ENCODE measurements around the gene AGPS. TPM values are rescaled to one million over a fixed set of nuclear protein-coding genes. Genes with fewer than 3 reads are reported as not detected.
"Not testable (repeated sequence)": the region's sequence is repeated elsewhere in the genome, so short reads cannot be mapped to it uniquely, and the experiment has no call there.

AGPS gene
- total and polyA plus RNA-seq, 4 experiments from 2014 or later = 13.8 to 29.7 (median 22.9) TPM

DNA sequence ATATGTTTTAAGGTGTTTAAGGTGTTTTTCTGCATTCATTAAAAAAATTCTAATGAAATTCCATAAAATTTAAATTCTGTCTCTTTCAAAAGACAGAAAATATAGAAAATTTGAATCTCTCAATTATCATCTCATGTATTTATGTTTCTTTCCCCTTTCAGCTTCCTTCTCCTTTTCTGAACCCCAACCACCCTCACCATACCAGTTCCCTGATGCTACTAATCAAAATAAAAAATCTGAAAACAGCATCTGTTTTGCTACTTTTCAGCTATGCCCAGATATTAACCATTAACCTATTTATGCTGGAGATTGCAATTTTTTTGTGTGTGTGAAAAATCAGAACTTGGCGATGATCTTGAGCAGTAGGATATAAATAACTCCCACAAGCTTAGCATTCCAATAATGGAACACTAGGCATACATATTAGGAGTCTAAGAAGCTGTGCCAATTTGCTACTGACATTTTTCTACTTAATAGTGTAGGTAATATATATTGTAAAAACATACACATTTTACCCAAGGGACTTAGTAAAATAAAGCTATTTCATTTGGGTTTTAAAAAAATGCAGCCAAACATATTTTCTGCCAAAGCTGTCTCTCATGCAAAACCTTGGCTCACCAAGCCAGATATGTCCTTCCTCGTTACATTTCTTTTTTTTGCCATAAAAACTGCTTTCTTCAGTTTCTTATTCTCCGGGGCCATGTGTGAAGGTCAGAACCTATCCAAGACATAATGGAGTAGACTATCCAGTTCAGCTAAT lies 32.6 kb upstream of the AGPS start:
- Mint-ChIP-seq H3K9me3 (no peaks in the 10 kb centered on the region), H3K27ac (no peak overlapping the region), H3K36me3 (peaks cover 0 to 5% of the 10 kb centered on the region in 2 donors), H3K4me3 (no peak overlapping the region), H3K4me1 (no peaks in the 10 kb centered on the region), H3K27me3 (no peaks in the 10 kb centered on the region)
- no peak overlapping the region for H3K27ac ChIP-seq (ENCODE audit: low read depth, low read length)
- H3K4me1 ChIP-seq (ENCODE audit: insufficient read depth, low read length) = no peaks in the 10 kb centered on the region
- ChIA-PET CTCF (ENCODE audit: partially characterized antibody) (interaction anchor here (1.2 to 1.9 kb wide), 3 partner anchors 8 to 195 kb away, joined by 4 read pairs; no protein-coding TSS in a partner anchor), POLR2A (ENCODE audit: partially characterized antibody) (interaction anchor here (0.9 kb wide), 1 partner anchor 8 kb away, joined by 3 read pairs; no protein-coding TSS in a partner anchor)
- no peaks in the 10 kb centered on the region for H3K27me3 ChIP-seq (ENCODE audit: insufficient read depth, low read length)
- no peak for DNase-seq
- H3K4me3 ChIP-seq (ENCODE audit: low read length in 2 of 2) = no peak overlapping the region
- H3K36me3 ChIP-seq (ENCODE audit: insufficient read depth, low read length) = no peaks in the 10 kb centered on the region
- no peaks in the 10 kb centered on the region for H3K9me3 ChIP-seq (ENCODE audit: control insufficient read depth in 1 of 2, low read length in 2 of 2)
- intact Hi-C loops (cut with micrococcal nuclease) = no loop called here

DNA sequence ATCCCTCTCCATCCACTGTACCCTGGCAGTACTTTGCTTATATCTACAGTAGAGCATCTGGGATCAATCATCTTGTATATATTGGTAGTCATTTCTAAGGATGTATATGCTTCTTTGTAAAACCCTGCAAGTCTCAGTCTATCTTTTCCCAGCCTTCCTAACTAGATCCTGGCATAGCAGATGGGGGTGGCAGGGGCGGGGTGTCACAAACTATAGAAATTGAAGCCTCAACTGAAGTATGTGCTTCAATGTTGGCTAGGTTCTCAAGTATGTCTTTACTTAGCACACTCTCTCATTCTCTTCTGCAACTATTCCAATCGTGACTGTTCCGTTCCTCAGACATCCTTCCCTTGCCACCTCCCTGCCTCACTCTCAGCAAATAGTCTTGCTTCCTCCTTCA lies 30.1 kb upstream of the AGPS start:
- no peaks in the 10 kb centered on the region for H3K27me3 ChIP-seq (ENCODE audit: insufficient read depth, low read length)
- DNase-seq = no peak
- ChIA-PET POLR2A (ENCODE audit: partially characterized antibody) (no interaction called here), CTCF (ENCODE audit: partially characterized antibody) (no interaction called here)
- no peaks in the 10 kb centered on the region for H3K9me3 Mint-ChIP-seq
- no peaks in the 10 kb centered on the region for H3K4me1 Mint-ChIP-seq
- no peak overlapping the region for H3K4me3 ChIP-seq (ENCODE audit: low read length in 2 of 2)
- H3K4me3 Mint-ChIP-seq = no peak overlapping the region
- H3K27ac Mint-ChIP-seq = no peak overlapping the region
- no peaks in the 10 kb centered on the region for H3K27me3 Mint-ChIP-seq
- H3K27ac ChIP-seq (ENCODE audit: low read depth, low read length) = no peak overlapping the region
- no peaks in the 10 kb centered on the region for H3K9me3 ChIP-seq (ENCODE audit: control insufficient read depth in 1 of 2, low read length in 2 of 2)
- no peaks in the 10 kb centered on the region for H3K36me3 Mint-ChIP-seq
- no peaks in the 10 kb centered on the region for H3K4me1 ChIP-seq (ENCODE audit: insufficient read depth, low read length)
- no peaks in the 10 kb centered on the region for H3K36me3 ChIP-seq (ENCODE audit: insufficient read depth, low read length)
- intact Hi-C loops (cut with micrococcal nuclease) = no loop called here

DNA sequence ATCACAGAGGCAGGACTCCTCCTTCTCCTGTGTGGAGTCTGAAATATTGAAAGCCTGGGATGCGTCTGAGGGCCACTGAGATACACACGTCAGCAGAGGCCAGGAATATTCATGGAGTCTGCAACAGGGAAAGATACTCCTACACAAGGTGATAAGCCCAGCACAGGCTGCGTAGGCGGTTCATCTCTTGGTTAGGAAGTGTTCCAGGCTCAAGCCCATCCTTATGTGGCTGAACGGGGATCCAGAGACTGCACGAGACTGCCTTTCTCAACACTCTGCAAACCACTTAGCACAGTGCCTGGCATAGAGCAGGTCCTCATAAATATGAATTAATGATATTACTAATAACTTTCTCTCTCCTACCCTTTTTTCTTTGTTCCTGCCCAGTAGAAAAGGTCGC lies 29.2 kb upstream of the AGPS start:
- Histone ChIP-seq H3K4me3 (ENCODE audit: low read length in 2 of 2) (no peak overlapping the region), H3K27ac (ENCODE audit: low read depth, low read length) (no peak overlapping the region), H3K27me3 (ENCODE audit: insufficient read depth, low read length) (no peaks in the 10 kb centered on the region), H3K9me3 (ENCODE audit: control insufficient read depth in 1 of 2, low read length in 2 of 2) (no peaks in the 10 kb centered on the region), H3K36me3 (ENCODE audit: insufficient read depth, low read length) (no peaks in the 10 kb centered on the region), H3K4me1 (ENCODE audit: insufficient read depth, low read length) (no peaks in the 10 kb centered on the region)
- no peak overlapping the region for H3K4me3 Mint-ChIP-seq
- CTCF ChIA-PET (ENCODE audit: partially characterized antibody) = no interaction called here
- no peak for DNase-seq
- no peaks in the 10 kb centered on the region for H3K4me1 Mint-ChIP-seq
- intact Hi-C loops (cut with micrococcal nuclease) = no loop called here
- POLR2A ChIA-PET (ENCODE audit: partially characterized antibody) = no interaction called here
- peaks cover 0 to 2% (median 0%) of the 10 kb centered on the region in 8 donors for H3K9me3 Mint-ChIP-seq
- no peaks in the 10 kb centered on the region for H3K27me3 Mint-ChIP-seq
- H3K27ac Mint-ChIP-seq = no peak overlapping the region
- H3K36me3 Mint-ChIP-seq = no peaks in the 10 kb centered on the region

DNA sequence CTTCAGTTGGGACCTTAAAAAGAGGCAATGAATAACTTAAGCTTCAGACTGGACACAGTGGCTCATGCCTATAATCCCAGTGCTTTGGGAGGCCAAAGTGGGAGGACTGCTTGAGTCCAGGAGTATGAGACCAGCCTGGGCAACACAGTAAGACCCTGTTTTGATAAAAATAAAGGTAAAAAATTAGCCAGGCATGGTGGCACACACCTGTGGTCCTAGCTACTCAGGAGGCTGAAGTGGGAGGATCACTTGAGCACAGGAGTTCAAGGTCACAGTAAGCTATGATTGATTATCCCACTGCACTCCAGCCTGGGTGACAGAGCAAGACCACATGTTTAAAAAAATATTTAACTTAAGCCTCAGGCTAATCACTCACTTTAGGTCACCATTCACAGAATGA lies 26.8 kb upstream of the AGPS start:
- POLR2A ChIA-PET (ENCODE audit: partially characterized antibody) = not testable (repeated sequence)

DNA sequence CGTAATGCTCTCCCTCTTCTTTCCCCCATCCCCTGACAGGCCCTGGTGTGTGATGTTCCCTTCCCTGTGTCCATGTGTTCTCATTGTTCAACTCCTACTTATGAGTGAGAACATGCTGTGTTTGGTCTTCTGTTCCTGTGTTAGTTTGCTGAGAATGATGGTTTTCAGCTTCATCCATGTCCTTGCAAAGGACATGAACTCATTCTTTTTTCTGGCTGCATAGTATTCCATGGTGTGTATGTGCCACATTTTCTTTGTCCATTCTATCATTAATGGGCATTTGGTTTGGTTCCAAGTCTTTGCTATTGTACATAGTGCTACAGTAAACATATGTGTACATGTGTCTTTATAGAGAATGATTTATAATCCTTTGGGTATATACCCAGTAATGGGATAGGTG lies 24.6 kb upstream of the AGPS start:
- CTCF ChIA-PET (ENCODE audit: partially characterized antibody); POLR2A ChIA-PET (ENCODE audit: partially characterized antibody); H3K27me3 ChIP-seq (ENCODE audit: insufficient read depth, low read length); H3K9me3 ChIP-seq (ENCODE audit: control insufficient read depth in 1 of 2, low read length in 2 of 2); H3K36me3 ChIP-seq (ENCODE audit: insufficient read depth, low read length); H3K27ac ChIP-seq (ENCODE audit: low read depth, low read length); H3K4me3 ChIP-seq (ENCODE audit: low read length in 2 of 2); H3K4me1 ChIP-seq (ENCODE audit: insufficient read depth, low read length); H3K27me3 Mint-ChIP-seq; H3K4me3 Mint-ChIP-seq; intact Hi-C loops (cut with micrococcal nuclease); H3K4me1 Mint-ChIP-seq; DNase-seq; H3K27ac Mint-ChIP-seq: not testable (repeated sequence)
- peaks cover 6 to 15% of the 10 kb centered on the region in 2 donors for H3K36me3 Mint-ChIP-seq
- peaks cover 0 to 45% (median 36%) of the 10 kb centered on the region in 8 donors for H3K9me3 Mint-ChIP-seq

More for the DNA sequence above, 26.8 kb upstream of the AGPS start:
- H3K4me3 ChIP-seq (ENCODE audit: low read length in 2 of 2); H3K27me3 Mint-ChIP-seq; H3K36me3 Mint-ChIP-seq; H3K4me1 ChIP-seq (ENCODE audit: insufficient read depth, low read length); H3K4me1 Mint-ChIP-seq; H3K36me3 ChIP-seq (ENCODE audit: insufficient read depth, low read length); H3K4me3 Mint-ChIP-seq; H3K27ac Mint-ChIP-seq; H3K9me3 ChIP-seq (ENCODE audit: control insufficient read depth in 1 of 2, low read length in 2 of 2); intact Hi-C loops (cut with micrococcal nuclease); H3K27ac ChIP-seq (ENCODE audit: low read depth, low read length); H3K27me3 ChIP-seq (ENCODE audit: insufficient read depth, low read length): not testable (repeated sequence)
- DNase-seq = peak in 1 of 5 donors; percentile 33
- peaks cover 0 to 23% (median 16%) of the 10 kb centered on the region in 8 donors for H3K9me3 Mint-ChIP-seq
- CTCF ChIA-PET (ENCODE audit: partially characterized antibody) = interaction anchor here (1.0 kb wide), 1 partner anchor 217 kb away, joined by 4 read pairs; no protein-coding TSS in a partner anchor

DNA sequence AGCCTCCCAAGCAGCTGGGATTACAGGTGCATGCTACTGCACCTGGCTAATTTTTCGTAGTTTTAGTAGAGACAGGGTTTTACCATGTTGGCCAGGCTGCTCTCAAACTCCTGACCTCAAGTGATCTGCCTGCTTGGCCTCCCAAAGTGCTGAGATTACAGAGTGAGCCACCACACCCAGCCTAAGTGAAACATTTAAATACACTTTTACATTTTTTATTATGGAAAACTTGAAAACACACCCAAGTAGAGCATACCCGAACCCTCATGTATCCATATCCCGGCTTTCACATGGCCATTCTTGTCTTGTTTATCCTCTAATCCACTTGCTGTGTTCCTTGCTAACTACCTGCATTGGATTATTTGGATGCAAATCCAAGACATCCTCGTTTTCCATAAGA lies 13.2 kb upstream of the AGPS start:
- intact Hi-C loops (cut with micrococcal nuclease) = no loop called here
- no peak for DNase-seq
- Histone ChIP-seq H3K4me1 (ENCODE audit: insufficient read depth, low read length) (no peaks in the 10 kb centered on the region), H3K9me3 (ENCODE audit: control insufficient read depth in 1 of 2, low read length in 2 of 2) (no peaks in the 10 kb centered on the region), H3K4me3 (ENCODE audit: low read length in 2 of 2) (no peak overlapping the region), H3K27me3 (ENCODE audit: insufficient read depth, low read length) (no peaks in the 10 kb centered on the region), H3K36me3 (ENCODE audit: insufficient read depth, low read length) (no peaks in the 10 kb centered on the region), H3K27ac (ENCODE audit: low read depth, low read length) (no peak overlapping the region)
- peaks cover 10 to 32% of the 10 kb centered on the region in 2 donors for H3K36me3 Mint-ChIP-seq
- H3K9me3 Mint-ChIP-seq = peaks cover 0 to 2% (median 0%) of the 10 kb centered on the region in 8 donors
- H3K4me1 Mint-ChIP-seq = no peaks in the 10 kb centered on the region
- POLR2A ChIA-PET (ENCODE audit: partially characterized antibody) = interaction anchor here (2.0 kb wide), 1 partner anchor 13 kb away, joined by 6 read pairs; the partner anchor contains the start of gene AGPS
- CTCF ChIA-PET (ENCODE audit: partially characterized antibody) = interaction anchor here (1.1 to 2.3 kb wide), 2 partner anchors 27 to 37 kb away, joined by 3 to 6 read pairs; no protein-coding TSS in a partner anchor
- no peak overlapping the region for H3K4me3 Mint-ChIP-seq
- no peaks in the 10 kb centered on the region for H3K27me3 Mint-ChIP-seq
- H3K27ac Mint-ChIP-seq = no peak overlapping the region

DNA sequence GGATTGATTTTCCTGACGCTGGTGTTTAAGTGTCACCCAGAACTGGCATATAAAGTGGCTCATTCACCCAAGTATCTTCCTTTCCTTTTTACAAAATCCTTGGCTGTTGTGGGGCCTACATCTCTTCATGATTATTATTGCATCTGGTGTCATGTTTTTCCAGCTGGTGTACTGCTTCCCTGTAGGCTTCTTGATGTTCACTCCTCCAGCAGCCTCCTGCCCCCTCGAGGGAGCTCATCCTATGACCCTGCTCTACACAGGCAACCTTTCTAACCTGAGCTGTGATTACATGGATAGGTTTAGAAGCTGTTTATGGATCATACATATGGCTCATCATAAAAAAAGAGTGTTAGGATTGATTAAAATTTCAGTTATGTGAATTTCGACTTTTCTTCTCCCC lies 12.4 kb upstream of the AGPS start:
- no peaks in the 10 kb centered on the region for H3K9me3 ChIP-seq (ENCODE audit: control insufficient read depth in 1 of 2, low read length in 2 of 2)
- intact Hi-C loops (cut with micrococcal nuclease) = no loop called here

More for the DNA sequence above, 12.4 kb upstream of the AGPS start:
- H3K27me3 ChIP-seq (ENCODE audit: insufficient read depth, low read length) = no peaks in the 10 kb centered on the region
- peaks cover 10 to 32% of the 10 kb centered on the region in 2 donors for H3K36me3 Mint-ChIP-seq
- H3K4me1 ChIP-seq (ENCODE audit: insufficient read depth, low read length) = no peaks in the 10 kb centered on the region
- H3K36me3 ChIP-seq (ENCODE audit: insufficient read depth, low read length) = no peaks in the 10 kb centered on the region
- POLR2A ChIA-PET (ENCODE audit: partially characterized antibody) = interaction anchor here (2.0 kb wide), 1 partner anchor 12 kb away, joined by 6 read pairs; the partner anchor contains the start of gene AGPS
- CTCF ChIA-PET (ENCODE audit: partially characterized antibody) = interaction anchor here (1.1 to 2.3 kb wide), 2 partner anchors 26 to 36 kb away, joined by 3 to 6 read pairs; no protein-coding TSS in a partner anchor
- no peaks in the 10 kb centered on the region for H3K9me3 Mint-ChIP-seq
- no peaks in the 10 kb centered on the region for H3K4me1 Mint-ChIP-seq
- H3K4me3 ChIP-seq (ENCODE audit: low read length in 2 of 2) = no peak overlapping the region
- H3K27ac Mint-ChIP-seq = peak overlapping the region in 1 of 7 donors; percentile 50
- no peaks in the 10 kb centered on the region for H3K27me3 Mint-ChIP-seq
- no peak overlapping the region for H3K4me3 Mint-ChIP-seq
- no peak for DNase-seq
- no peak overlapping the region for H3K27ac ChIP-seq (ENCODE audit: low read depth, low read length)

All from CD4-positive, alpha-beta memory T cell (primary cell).